ENCODE results near the gene GJE1.
A peak's percentile ranks its signal among the peaks of the same experiment; 100 is the strongest.
"Not testable (repeated sequence)": the region's sequence is repeated elsewhere in the genome, so short reads cannot be mapped to it uniquely, and the experiment has no call there.

GJE1 gene, protein sequence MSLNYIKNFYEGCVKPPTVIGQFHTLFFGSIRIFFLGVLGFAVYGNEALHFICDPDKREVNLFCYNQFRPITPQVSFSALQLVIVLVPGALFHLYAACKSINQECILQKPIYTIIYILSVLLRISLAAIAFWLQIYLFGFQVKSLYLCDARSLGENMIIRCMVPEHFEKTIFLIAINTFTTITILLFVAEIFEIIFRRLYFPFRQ

DNA sequence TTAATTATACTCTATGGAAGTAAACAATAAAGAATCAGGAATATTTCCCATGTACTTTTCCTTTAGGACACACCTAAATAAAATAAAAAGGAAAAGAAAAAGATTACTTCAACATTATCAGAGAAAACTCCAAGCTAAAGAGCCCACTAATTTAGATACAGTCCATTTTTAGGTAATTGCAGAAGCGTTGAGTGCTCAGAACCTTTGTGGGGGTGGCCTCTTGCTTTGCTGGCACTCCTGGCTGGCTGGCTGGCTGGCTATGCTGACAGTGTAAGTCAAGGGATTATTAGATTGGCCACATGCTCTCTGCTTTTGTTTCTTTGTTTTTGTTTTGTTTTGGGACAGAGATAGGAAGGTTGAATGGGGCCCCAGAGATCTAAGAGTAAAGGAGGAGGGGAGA lies at the start of gene GJE1:
Gene GJE1 (plus strand): TSS at position 301 of the 400 bp plus-strand sequence. CDS start 234 bp downstream, outside the sequence.
- DNase-seq, result no peak

- DNase-seq, result no peak
Measured at GRCh38 chr6:142087950-142088857, 44.5 kb upstream of the GJE1 start.

DNA sequence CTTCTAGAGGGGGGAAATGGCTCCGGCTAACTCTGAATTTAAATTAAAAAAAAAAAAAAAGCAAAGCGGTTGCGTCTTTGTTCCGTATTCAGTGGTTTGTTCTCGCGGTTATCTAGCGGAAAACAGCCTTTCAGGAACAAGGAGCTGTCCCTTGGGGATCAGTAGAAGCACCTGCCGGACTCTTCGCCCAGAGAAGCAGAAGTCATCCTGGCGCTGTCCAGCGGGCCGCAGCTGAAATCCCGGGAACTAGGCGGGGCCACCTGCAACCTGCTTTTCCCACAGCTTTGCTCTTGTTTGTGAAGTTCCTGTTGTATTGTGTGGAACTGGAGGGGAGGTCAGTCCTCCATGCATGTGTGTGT lies 43.9 kb upstream of the GJE1 start:
- DNase-seq, result peak; percentile 17

GRCh38 chr6:142104820-142105219 lies 27.9 kb upstream of the GJE1 start:
- DNase-seq, result not testable (repeated sequence)

DNA sequence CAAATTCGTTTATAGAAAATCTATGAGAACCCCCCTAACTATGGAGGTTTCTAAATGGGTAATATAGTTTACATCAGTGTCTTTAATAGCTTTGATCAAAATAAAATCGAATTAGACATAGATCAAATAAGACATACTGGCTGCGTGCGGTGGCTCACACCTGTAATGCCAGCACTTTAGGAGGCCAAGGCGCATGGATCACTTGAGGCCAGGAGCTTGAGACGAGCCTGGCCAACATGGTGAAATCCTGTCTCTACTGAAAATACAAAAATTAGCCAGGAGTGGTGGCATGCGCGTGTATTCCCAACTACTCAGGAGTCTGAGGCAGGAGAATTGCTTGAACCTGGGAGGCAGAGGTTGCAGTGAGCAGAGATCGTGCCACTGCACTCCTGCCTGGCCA lies 21.9 kb upstream of the GJE1 start:
- not testable (repeated sequence) for DNase-seq

GRCh38 chr6:142112451-142113061 lies 20.2 kb upstream of the GJE1 start:
- peak; percentile 88 for DNase-seq

DNA sequence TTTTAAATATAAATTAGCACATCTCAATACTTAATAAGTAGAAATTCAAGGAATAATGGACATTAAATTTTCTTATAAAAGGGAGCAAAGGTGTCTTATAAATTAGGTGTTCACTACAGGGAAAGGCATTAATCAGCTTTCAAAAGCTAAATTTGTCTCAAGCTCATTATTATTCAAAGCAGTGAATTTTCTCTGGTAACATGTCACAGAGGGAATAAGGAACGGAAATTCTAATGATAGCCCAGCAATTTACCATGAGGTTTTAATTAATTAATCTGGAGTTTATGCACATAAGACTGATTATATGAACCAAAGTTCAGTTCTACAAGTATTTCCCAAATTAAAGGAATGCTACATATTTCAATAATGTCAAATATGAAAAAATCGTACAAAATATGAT lies 15.4 kb upstream of the GJE1 start:
- no peak for DNase-seq

- DNase-seq, result no peak
Measured at GRCh38 chr6:142118328-142118727, 14.4 kb upstream of the GJE1 start.

- no peak for DNase-seq
Measured at GRCh38 chr6:142118925-142119324, 13.8 kb upstream of the GJE1 start.

GRCh38 chr6:142121342-142121741 lies 11.4 kb upstream of the GJE1 start:
- no peak for DNase-seq

DNA sequence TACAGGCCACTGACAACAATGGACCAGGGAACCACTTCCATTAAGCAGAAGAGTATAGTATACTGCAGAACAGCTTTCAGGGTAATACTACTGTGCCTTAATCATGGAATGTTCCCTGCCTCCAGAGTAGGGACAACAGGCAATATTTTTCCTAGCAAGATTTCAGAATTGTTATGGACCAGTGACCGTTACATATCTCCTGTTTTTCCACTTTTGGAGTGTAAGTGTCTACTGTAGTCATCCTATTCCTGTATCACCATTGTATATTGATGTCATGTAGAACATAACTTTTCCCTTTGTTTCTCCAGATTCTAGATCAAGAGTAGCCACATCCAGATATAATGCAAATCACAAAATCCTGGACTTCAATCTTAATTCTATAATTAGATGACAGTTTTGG lies 1.9 kb upstream of the GJE1 start:
- no peak for DNase-seq

DNA sequence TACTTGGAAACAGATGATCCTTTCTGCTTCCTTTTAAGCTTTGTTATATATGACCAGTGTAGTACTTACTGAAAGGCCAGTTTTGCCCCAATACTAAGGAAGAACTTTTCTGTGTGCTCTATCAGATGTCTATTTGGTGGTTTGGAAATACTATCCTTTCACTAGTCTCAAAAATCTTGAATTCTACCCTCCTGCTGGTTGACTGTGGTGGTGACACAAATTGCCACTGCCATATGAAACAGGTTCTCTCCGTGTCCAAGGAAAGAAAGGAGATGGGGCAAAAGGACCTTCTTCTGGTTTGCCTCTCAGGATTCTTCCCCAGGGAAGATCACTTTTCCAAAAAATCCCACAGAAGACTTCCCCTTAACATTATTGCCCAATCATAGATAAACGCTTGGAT lies 6.2 kb downstream of the GJE1 start:
- DNase-seq, result no peak

DNA sequence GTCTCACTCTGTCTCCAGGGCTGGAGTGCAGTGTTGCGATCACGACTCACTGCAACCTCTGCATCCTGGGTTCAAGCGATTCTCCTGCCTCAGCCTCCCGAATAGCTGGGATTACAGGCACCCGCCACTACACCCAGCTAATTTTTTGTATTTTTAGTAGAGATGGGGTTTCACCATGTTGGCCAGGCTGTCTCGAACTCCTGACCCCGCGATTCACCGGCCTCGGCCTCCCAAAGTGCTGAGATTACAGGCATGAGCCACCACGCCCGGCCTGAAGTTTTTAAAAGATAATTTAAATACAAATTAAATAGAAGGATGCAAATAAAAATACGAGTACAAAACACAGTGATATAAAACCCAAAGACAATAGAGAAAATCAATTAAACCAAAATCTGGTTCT lies 8.8 kb downstream of the GJE1 start:
- not testable (repeated sequence) for DNase-seq

GRCh38 chr6:142146828-142147662 lies 14.3 kb downstream of the GJE1 start, which contains the start of the genes NMBR and VTA1:
NMBR (minus strand) TSS chr6:142147122; CDS start chr6:142088658, 58,464 bp downstream.
VTA1 (plus strand) TSS chr6:142147263; CDS start chr6:142147288, 25 bp downstream.
- DNase-seq, result peak; percentile 99

DNA sequence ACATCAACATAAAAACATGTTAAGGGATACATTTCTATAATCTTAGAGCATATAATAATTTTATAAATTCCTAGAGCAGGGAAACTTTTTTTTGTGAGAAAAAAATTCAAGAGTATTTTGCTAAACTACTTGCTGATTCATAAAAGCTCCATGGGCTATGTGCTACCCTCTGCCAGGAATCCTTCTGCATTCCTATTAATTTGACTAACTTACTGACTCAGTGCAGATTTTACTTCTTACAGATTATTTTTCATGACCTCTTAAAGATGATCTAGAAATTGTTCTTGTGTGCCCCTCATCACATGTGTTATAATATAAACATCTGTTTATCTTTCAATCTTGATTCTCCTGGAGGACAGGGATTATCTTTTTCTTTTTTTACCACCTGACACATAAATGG lies 20.0 kb downstream of the GJE1 start:
- DNase-seq, result no peak

GRCh38 chr6:142153196-142153595 lies 20.5 kb downstream of the GJE1 start:
- DNase-seq, result no peak

- DNase-seq, result no peak
Measured at GRCh38 chr6:142154336-142154735, 21.6 kb downstream of the GJE1 start.

DNA sequence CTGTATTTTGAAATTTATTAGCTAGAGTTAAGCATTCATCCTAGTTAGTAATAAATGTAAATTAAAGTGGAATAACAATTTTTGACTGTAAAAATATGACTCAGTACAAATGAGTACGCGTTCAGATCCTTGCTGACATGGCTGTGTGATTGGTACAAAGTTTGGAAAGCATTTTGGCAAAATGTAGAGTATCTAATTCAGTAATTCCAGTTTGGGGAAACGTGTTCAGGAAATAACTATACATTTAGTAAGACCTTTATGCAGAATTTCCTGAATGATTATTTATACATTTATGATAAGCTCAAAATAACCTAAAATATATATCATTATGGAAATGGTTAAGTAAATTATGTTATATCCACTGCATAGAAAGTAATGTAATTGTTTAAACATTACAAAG lies 22.4 kb downstream of the GJE1 start:
- no peak for DNase-seq

DNA sequence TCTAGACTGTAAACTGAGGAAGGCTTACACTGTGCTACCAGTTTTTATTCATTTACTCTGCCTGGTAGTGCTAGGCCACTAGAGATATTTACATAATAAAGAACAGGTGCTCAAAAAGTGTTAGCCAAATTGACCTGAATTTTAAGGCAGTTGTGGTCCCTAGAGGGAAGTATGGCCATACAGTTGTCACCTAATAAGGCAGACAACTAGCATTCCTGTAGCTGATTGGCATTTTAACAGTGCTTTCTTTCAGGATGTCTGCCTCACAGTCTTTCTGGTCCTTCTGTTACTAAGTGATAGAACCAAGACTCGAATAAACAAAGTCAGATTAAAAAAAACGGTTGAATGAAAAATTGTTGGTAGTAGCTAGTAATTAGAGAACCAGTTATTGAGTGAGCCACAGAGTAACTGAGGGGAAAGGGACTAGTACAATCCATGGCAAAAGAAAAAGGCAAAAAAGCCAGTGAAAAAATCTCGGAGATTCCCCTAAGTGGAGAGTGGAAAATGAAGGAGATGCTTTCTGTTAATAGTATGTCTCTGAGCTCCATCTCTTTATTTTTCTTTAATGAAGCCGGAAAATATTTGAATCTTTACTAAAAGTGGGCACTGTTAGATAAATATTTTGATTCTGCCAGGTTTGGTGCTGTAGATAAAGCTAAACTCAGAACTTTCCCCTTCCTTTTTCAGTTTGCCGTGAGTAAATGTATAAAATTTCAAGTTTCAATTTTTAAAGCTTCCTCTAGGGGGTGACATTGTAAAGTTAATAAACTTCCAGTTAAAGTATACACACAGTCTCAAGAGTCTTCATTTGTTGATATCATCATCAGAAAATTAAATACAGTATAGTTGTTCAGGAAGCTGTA lies 23.4 kb downstream of the GJE1 start:
- DNase-seq, result peak; percentile 77

GRCh38 chr6:142156758-142157068 lies 24.0 kb downstream of the GJE1 start:
- DNase-seq, result not testable (repeated sequence)

- no peak for DNase-seq
Measured at GRCh38 chr6:142162780-142163179, 30.1 kb downstream of the GJE1 start.

GRCh38 chr6:142165227-142165626 lies 32.5 kb downstream of the GJE1 start:
- DNase-seq, result no peak

All from hematopoietic multipotent progenitor cell treated with erythropoietin and hydrocortisone succinate and interleukin-3 and kit ligand, for 6 days (in vitro differentiated cells).